HCT116 (cell line): Measurements from ENCODE around the gene CCDC14.
"Not testable (repeated sequence)": the region's sequence is repeated elsewhere in the genome, so short reads cannot be mapped to it uniquely, and the experiment has no call there.

Experiments used
- EZH2 ChIP-seq: fragments of 200-600 bp; sonication (generic); IDR thresholded peaks from 2 replicates; pipeline ENCODE4 v1.6.1; 2017; ENCODE audit warnings: antibody characterized with exemption, mixed run types
- JUND ChIP-seq: IDR thresholded peaks from 2 replicates; pipeline ENCODE4 v1.6.1; 2012
- POLR2A ChIP-seq: IDR thresholded peaks from 2 replicates; pipeline ENCODE4 v1.7.0; 2011; ENCODE audit warnings: borderline replicate concordance; ENCODE audit not compliant: insufficient read depth, insufficient read length; ENCODE audit errors: extremely low read depth
- SP1 ChIP-seq: IDR thresholded peaks from 2 replicates; pipeline ENCODE4 v1.6.1; 2012; ENCODE audit warnings: low read depth
- ZFX ChIP-seq: fragments of 450-650 bp; IDR thresholded peaks from 2 replicates; pipeline ENCODE4 v1.6.1; 2017
- ZNF274 ChIP-seq: fragments of 200-500 bp; sonication (Bioruptor generic); IDR thresholded peaks from 2 replicates; pipeline ENCODE4 v1.6.1; 2014; ENCODE audit warnings: mild to moderate bottlenecking, low read depth, low read length, inconsistent platforms
- TF ChIP-seq, protein P1 (sequence below), 3 experiments: fragments of 200-600 bp in 1 of 3; sonication (generic) in 1 of 3; IDR thresholded peaks in 2 of 3; conservative IDR thresholded peaks in 1 of 3; 2 replicates each; pipeline ENCODE4 v1.5.1; 2012 to 2017; ENCODE audit warnings: low read depth in 2 of 3, low read length in 2 of 3, antibody characterized with exemption in 1 of 3, borderline replicate concordance in 1 of 3, control low read depth in 1 of 3, mild to moderate bottlenecking in 1 of 3, mixed read lengths in 1 of 3, mixed run types in 1 of 3, moderate library complexity in 1 of 3; ENCODE audit not compliant: insufficient read depth in 1 of 3
- TF ChIP-seq, protein P2 (sequence below): IDR thresholded peaks from 2 replicates; pipeline ENCODE4 v1.6.1; 2012
- TF ChIP-seq, protein P3 (sequence below): IDR thresholded peaks from 2 replicates; pipeline ENCODE4 v1.6.1; 2011; ENCODE audit warnings: mild to moderate bottlenecking, low read length, moderate library complexity; ENCODE audit not compliant: insufficient replicate concordance; ENCODE audit errors: extremely low read depth

DNA sequence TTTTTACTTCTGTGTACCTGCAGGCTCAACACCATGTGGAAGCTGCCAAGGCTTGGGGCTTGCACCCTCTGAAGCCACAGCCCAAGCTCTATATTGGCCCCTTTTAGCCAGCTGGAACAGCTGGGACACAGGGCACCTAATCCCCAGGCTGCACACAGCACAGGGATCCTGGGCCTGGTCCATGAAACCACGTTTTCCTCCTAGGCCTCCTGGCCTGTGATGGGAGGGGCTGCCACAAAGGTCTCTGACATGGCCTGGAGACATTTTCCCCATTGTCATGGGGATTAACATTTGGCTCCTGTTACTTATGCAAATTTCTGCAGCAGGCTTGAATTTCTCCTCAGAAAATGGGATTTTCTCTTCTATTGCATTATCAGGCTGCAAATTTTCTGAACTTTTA, 70.0 kb downstream of the CCDC14 start:
- TF ChIP-seq POLR2A, JUND, EZH2, ZNF274, SP1, ZFX: not testable (repeated sequence)
- TF ChIP-seq, protein P1, sequence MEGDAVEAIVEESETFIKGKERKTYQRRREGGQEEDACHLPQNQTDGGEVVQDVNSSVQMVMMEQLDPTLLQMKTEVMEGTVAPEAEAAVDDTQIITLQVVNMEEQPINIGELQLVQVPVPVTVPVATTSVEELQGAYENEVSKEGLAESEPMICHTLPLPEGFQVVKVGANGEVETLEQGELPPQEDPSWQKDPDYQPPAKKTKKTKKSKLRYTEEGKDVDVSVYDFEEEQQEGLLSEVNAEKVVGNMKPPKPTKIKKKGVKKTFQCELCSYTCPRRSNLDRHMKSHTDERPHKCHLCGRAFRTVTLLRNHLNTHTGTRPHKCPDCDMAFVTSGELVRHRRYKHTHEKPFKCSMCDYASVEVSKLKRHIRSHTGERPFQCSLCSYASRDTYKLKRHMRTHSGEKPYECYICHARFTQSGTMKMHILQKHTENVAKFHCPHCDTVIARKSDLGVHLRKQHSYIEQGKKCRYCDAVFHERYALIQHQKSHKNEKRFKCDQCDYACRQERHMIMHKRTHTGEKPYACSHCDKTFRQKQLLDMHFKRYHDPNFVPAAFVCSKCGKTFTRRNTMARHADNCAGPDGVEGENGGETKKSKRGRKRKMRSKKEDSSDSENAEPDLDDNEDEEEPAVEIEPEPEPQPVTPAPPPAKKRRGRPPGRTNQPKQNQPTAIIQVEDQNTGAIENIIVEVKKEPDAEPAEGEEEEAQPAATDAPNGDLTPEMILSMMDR (IDR thresholded peaks at IDR 0.05 in 2 of 3, conservative IDR thresholded peaks at IDR 0.05 in 1 of 3; ENCODE audit: borderline replicate concordance in 1 of 3, insufficient read depth in 1 of 3, low read depth in 2 of 3, low read length in 2 of 3), result not testable (repeated sequence)
- TF ChIP-seq, protein P2, sequence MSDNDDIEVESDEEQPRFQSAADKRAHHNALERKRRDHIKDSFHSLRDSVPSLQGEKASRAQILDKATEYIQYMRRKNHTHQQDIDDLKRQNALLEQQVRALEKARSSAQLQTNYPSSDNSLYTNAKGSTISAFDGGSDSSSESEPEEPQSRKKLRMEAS, result not testable (repeated sequence)
- TF ChIP-seq, protein P3, sequence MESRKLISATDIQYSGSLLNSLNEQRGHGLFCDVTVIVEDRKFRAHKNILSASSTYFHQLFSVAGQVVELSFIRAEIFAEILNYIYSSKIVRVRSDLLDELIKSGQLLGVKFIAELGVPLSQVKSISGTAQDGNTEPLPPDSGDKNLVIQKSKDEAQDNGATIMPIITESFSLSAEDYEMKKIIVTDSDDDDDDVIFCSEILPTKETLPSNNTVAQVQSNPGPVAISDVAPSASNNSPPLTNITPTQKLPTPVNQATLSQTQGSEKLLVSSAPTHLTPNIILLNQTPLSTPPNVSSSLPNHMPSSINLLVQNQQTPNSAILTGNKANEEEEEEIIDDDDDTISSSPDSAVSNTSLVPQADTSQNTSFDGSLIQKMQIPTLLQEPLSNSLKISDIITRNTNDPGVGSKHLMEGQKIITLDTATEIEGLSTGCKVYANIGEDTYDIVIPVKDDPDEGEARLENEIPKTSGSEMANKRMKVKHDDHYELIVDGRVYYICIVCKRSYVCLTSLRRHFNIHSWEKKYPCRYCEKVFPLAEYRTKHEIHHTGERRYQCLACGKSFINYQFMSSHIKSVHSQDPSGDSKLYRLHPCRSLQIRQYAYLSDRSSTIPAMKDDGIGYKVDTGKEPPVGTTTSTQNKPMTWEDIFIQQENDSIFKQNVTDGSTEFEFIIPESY, result not testable (repeated sequence)
